ENCODE measurements around the gene TNNC1. TPM values are rescaled to one million over a fixed set of nuclear protein-coding genes. Genes with fewer than 3 reads are reported as not detected.

The TNNC1 gene
- total RNA-seq, 1 experiment from 2014 or later: 8.3 TPM

GRCh38 chr3:52446631-52447511 lies 7.0 kb downstream of the TNNC1 start:
- ChIA-PET CTCF (interaction anchor here (0.6 to 3.8 kb wide), 3 partner anchors 19 to 232 kb away, joined by 3 to 21 read pairs (median 3); no protein-coding TSS in a partner anchor), POLR2A (ENCODE audit: unreplicated experiment) (no interaction called here)
- H4K20me1 ChIP-seq (ENCODE audit: insufficient read depth): no peaks in the 10 kb centered on the region
- intact Hi-C loops (cut with micrococcal nuclease; ENCODE audit: unreplicated experiment): loop anchor here (1.0 kb wide), 1 partner anchor 19 kb away; no protein-coding TSS in a partner anchor
- H3K4me2 ChIP-seq: no peak overlapping the region
- H3K36me3 ChIP-seq (ENCODE audit: low read depth): no peaks in the 10 kb centered on the region
- DNase-seq: peak; percentile 47 to 63
- no peak overlapping the region for H2AFZ ChIP-seq
- peak; percentile 98 for TF ChIP-seq CTCF (conservative IDR thresholded peaks at IDR 0.05)
- TF ChIP-seq EZH2 (IDR thresholded peaks at IDR 0.05; ENCODE audit: low read depth): no peak
- H3F3A ChIP-seq (ENCODE audit: insufficient read depth, low read depth): peaks cover 5% of the 10 kb centered on the region; the same call in 1 of the 2 replicates
- no peak overlapping the region for H3K27ac ChIP-seq
- H3K9me2 ChIP-seq (ENCODE audit: insufficient read depth): no peaks in the 10 kb centered on the region
- no peak overlapping the region for H3K4me3 ChIP-seq
- no peaks in the 10 kb centered on the region for H3K27me3 ChIP-seq (ENCODE audit: insufficient read depth, low read depth)
- peaks cover 12% of the 10 kb centered on the region; the same call in 1 of the 2 replicates for H3K4me1 ChIP-seq (replicated peaks; ENCODE audit: insufficient read depth)
- no peaks in the 10 kb centered on the region for H3K9me3 ChIP-seq (ENCODE audit: insufficient read depth, low read depth)
- BruUV-seq (replicated peaks): no TSS peak
- no peaks in the 10 kb centered on the region for H3K79me2 ChIP-seq (ENCODE audit: low read depth)

GRCh38 chr3:52446042-52446441 lies 7.8 kb downstream of the TNNC1 start:
- no peaks in the 10 kb centered on the region for H3K9me3 ChIP-seq (ENCODE audit: insufficient read depth, low read depth)
- POLR2A ChIA-PET (ENCODE audit: unreplicated experiment): no interaction called here
- intact Hi-C loops (cut with micrococcal nuclease; ENCODE audit: unreplicated experiment): no loop called here

More at GRCh38 chr3:52446042-52446441, 7.8 kb downstream of the TNNC1 start:
- Histone ChIP-seq H3K36me3 (ENCODE audit: low read depth) (no peaks in the 10 kb centered on the region), H3K4me3 (no peak overlapping the region), H4K20me1 (ENCODE audit: insufficient read depth) (no peaks in the 10 kb centered on the region), H3K4me2 (no peak overlapping the region), H2AFZ (no peak overlapping the region), H3K27ac (no peak overlapping the region), H3K79me2 (ENCODE audit: low read depth) (no peaks in the 10 kb centered on the region), H3K4me1 (replicated peaks; ENCODE audit: insufficient read depth) (peaks cover 12% of the 10 kb centered on the region; the same call in 1 of the 2 replicates), H3F3A (ENCODE audit: insufficient read depth, low read depth) (peaks cover 5% of the 10 kb centered on the region; the same call in 1 of the 2 replicates), H3K9me2 (ENCODE audit: insufficient read depth) (no peaks in the 10 kb centered on the region), H3K27me3 (ENCODE audit: insufficient read depth, low read depth) (no peaks in the 10 kb centered on the region)
- CTCF ChIA-PET: interaction anchor here (0.6 to 3.8 kb wide), 2 partner anchors 34 to 225 kb away, joined by 4 to 21 read pairs; no protein-coding TSS in a partner anchor
- no TSS peak for BruUV-seq (replicated peaks)
- DNase-seq: no peak
- no peak for TF ChIP-seq CTCF (conservative IDR thresholded peaks at IDR 0.05)
- TF ChIP-seq EZH2 (IDR thresholded peaks at IDR 0.05; ENCODE audit: low read depth): no peak

All from PC-9 (cell line).